ENCODE data around the gene PHPT1.
A peak's percentile ranks its signal among the peaks of the same experiment; 100 is the strongest.
"Not testable (repeated sequence)": the region's sequence is repeated elsewhere in the genome, so short reads cannot be mapped to it uniquely, and the experiment has no call there.

PHPT1 gene

GRCh38 chr9:136861874-136862457 lies 12.8 kb downstream of the PHPT1 start:
- no peak for DNase-seq

- no peak for DNase-seq
Measured at GRCh38 chr9:136862849-136863622, 13.8 kb downstream of the PHPT1 start.

- DNase-seq = no peak
Measured at GRCh38 chr9:136863623-136864273, 14.5 kb downstream of the PHPT1 start.

GRCh38 chr9:136865041-136865767 lies 16.0 kb downstream of the PHPT1 start:
- no peak for DNase-seq

GRCh38 chr9:136865768-136866103 lies 16.5 kb downstream of the PHPT1 start:
- no peak for DNase-seq

- not testable (repeated sequence) for DNase-seq
Measured at GRCh38 chr9:136866898-136867421, 17.8 kb downstream of the PHPT1 start.

- no peak for DNase-seq
Measured at GRCh38 chr9:136867480-136867879, 18.3 kb downstream of the PHPT1 start.

GRCh38 chr9:136867917-136868316 lies 18.7 kb downstream of the PHPT1 start:
- DNase-seq = no peak

- DNase-seq = no peak
Measured at GRCh38 chr9:136868644-136869043, 19.4 kb downstream of the PHPT1 start.

GRCh38 chr9:136869611-136870010 lies 20.4 kb downstream of the PHPT1 start:
- DNase-seq = not testable (repeated sequence)

GRCh38 chr9:136875155-136875554 lies 25.9 kb downstream of the PHPT1 start:
- DNase-seq = no peak

- DNase-seq = no peak
Measured at GRCh38 chr9:136876476-136876875, 27.3 kb downstream of the PHPT1 start.

- DNase-seq = peak; percentile 62
Measured at GRCh38 chr9:136880651-136881050, 31.4 kb downstream of the PHPT1 start.

GRCh38 chr9:136881691-136882108 lies 32.5 kb downstream of the PHPT1 start:
- DNase-seq = no peak

GRCh38 chr9:136882109-136882946 lies 33.1 kb downstream of the PHPT1 start:
- DNase-seq = no peak

GRCh38 chr9:136882947-136883283 lies 33.7 kb downstream of the PHPT1 start:
- not testable (repeated sequence) for DNase-seq

- not testable (repeated sequence) for DNase-seq
Measured at GRCh38 chr9:136883670-136884069, 34.5 kb downstream of the PHPT1 start.

GRCh38 chr9:136885950-136886578 lies 36.9 kb downstream of the PHPT1 start, which contains the start of gene TRAF2:
TRAF2 (plus strand) TSS chr9:136886516; CDS start chr9:136898741, 12,225 bp downstream.
- DNase-seq = peak; percentile 98

GRCh38 chr9:136886610-136887597 lies 37.7 kb downstream of the PHPT1 start:
- peak; percentile 48 for DNase-seq

GRCh38 chr9:136888454-136888853 lies 39.2 kb downstream of the PHPT1 start:
- no peak for DNase-seq

Data from NCI-H82 (cell line).